H1 (cell line): ENCODE results near the gene DNAJB5. TPM values are rescaled to one million over a fixed set of nuclear protein-coding genes. Genes with fewer than 3 reads are reported as not detected.

Experiments used
- CTCF ChIA-PET: fragments of 300-600 bp; sonication (Branson Sonifier 250); formaldehyde crosslinking; loops from one replicate; lab custom pipeline; 2021; ENCODE audit not compliant: partially characterized antibody; lab: Charles Lee
- POLR2A ChIA-PET: fragments of 300-600 bp; sonication (Branson Sonifier 250); formaldehyde crosslinking; loops from one replicate; lab custom pipeline; 2021; ENCODE audit warnings: inconsistent platforms; ENCODE audit not compliant: partially characterized antibody; lab: Charles Lee
- DNase-seq, 2 experiments: peaks; one replicate each; pipeline versions ENCODE4 v3.0.0 to v3.0.0-alpha.2; 2010 to 2022; ENCODE audit warnings: low spot score in 2 of 2, low read depth in 1 of 2, mixed read lengths in 1 of 2
- FAIRE-seq: peaks from 2 replicates; lab custom pipeline; 2011; peaks lifted over from hg19 to GRCh38; lab: Jason Lieb, UNC
- H2AFZ ChIP-seq: 2 replicates; pipeline ENCODE4 v1.8.1; 2012; ENCODE audit warnings: low read length, inconsistent platforms
- H2AK5ac ChIP-seq: 2 replicates; pipeline ENCODE4 v1.6.1; 2013; ENCODE audit warnings: low read depth, low read length
- H2BK120ac ChIP-seq: replicated peaks from 2 replicates; pipeline ENCODE3; 2013; ENCODE audit warnings: low read depth, low read length, inconsistent platforms
- H2BK12ac ChIP-seq: 2 replicates; pipeline ENCODE4 v1.6.1; 2013; ENCODE audit warnings: low read depth, low read length
- H2BK15ac ChIP-seq: 2 replicates; pipeline ENCODE4 v1.6.1; 2013; ENCODE audit warnings: low read length
- H2BK20ac ChIP-seq: 2 replicates; pipeline ENCODE4 v1.6.1; 2013; ENCODE audit warnings: low read length
- H2BK5ac ChIP-seq: 2 replicates; pipeline ENCODE4 v1.6.1; 2013; ENCODE audit warnings: low read depth, low read length
- H3K14ac ChIP-seq: 2 replicates; pipeline ENCODE4 v1.6.1; 2013; ENCODE audit warnings: inconsistent platforms; ENCODE audit not compliant: insufficient read length
- H3K18ac ChIP-seq: 2 replicates; pipeline ENCODE4 v1.6.1; 2013; ENCODE audit warnings: low read length; ENCODE audit errors: extremely low read depth
- H3K23ac ChIP-seq: 2 replicates; pipeline ENCODE4 v1.6.1; 2013; ENCODE audit warnings: inconsistent platforms; ENCODE audit not compliant: insufficient read length
- H3K23me2 ChIP-seq: 2 replicates; pipeline ENCODE4 v1.6.1; 2013; ENCODE audit warnings: low read depth, low read length
- H3K27ac ChIP-seq: 2 replicates; pipeline ENCODE4 v1.6.1; 2011; ENCODE audit warnings: low read depth, low read length, inconsistent platforms
- H3K27me3 ChIP-seq, 4 experiments: replicated peaks in 1 of 4; 1 replicate in 1 of 4; 2 replicates in 3 of 4; pipeline versions ENCODE4 v1.6.1 to v1.8.1; 2011 to 2013; ENCODE audit warnings: low read length in 3 of 4, mild to moderate bottlenecking in 3 of 4, inconsistent platforms in 2 of 4, mixed read lengths in 2 of 4, moderate library complexity in 1 of 4; ENCODE audit not compliant: control insufficient read depth in 3 of 4, insufficient read depth in 3 of 4; ENCODE audit errors: extremely low read depth in 1 of 4
- H3K36me3 ChIP-seq, 4 experiments: 2 replicates each; pipeline versions ENCODE4 v1.6.1 to v1.8.1; 2011 to 2013; ENCODE audit warnings: mild to moderate bottlenecking in 4 of 4, low read length in 3 of 4, moderate library complexity in 2 of 4, control low read depth in 1 of 4, inconsistent platforms in 1 of 4; ENCODE audit not compliant: insufficient read depth in 4 of 4, control insufficient read depth in 2 of 4
- H3K4ac ChIP-seq: replicated peaks from 2 replicates; pipeline ENCODE3; 2013; ENCODE audit warnings: low read length, low read depth, mixed read lengths, inconsistent platforms; ENCODE audit not compliant: insufficient read length
- H3K4me1 ChIP-seq, 4 experiments: replicated peaks in 1 of 4; 1 replicate in 1 of 4; 2 replicates in 3 of 4; pipeline versions ENCODE4 v1.6.1 to v1.8.1; 2011 to 2013; ENCODE audit warnings: low read length in 3 of 4, inconsistent platforms in 2 of 4, mixed read lengths in 1 of 4; ENCODE audit not compliant: insufficient read depth in 4 of 4, control insufficient read depth in 3 of 4
- H3K4me2 ChIP-seq, 2 experiments: 2 replicates each; pipeline versions ENCODE4 v1.6.1 to v1.8.1; 2011 to 2013; ENCODE audit warnings: low read depth in 2 of 2, low read length in 2 of 2, control low read depth in 1 of 2, inconsistent platforms in 1 of 2, mild to moderate bottlenecking in 1 of 2; ENCODE audit not compliant: insufficient read depth in 1 of 2
- H3K4me3 ChIP-seq, 4 experiments: fragments of 200-600, 300-600 bp in 1 of 4; sonication (generic), shearing (Covaris generic), sonication (Bioruptor Twin) in 1 of 4; 2 replicates each; pipeline versions ENCODE4 v1.5.1 to v1.8.1; 2011 to 2016; ENCODE audit warnings: low read length in 4 of 4, low read depth in 3 of 4, control low read depth in 2 of 4, inconsistent platforms in 2 of 4, mild to moderate bottlenecking in 2 of 4, mixed read lengths in 1 of 4, moderate library complexity in 1 of 4; ENCODE audit not compliant: insufficient read depth in 2 of 4; ENCODE audit errors: extremely low read depth in 1 of 4
- H3K56ac ChIP-seq: replicated peaks from 2 replicates; pipeline ENCODE3; 2013; ENCODE audit warnings: low read depth, mild to moderate bottlenecking, mixed read lengths, low read length, inconsistent platforms; ENCODE audit not compliant: insufficient read length
- H3K79me1 ChIP-seq: 2 replicates; pipeline ENCODE4 v1.6.1; 2013; ENCODE audit warnings: low read depth, low read length, control low read depth
- H3K79me2 ChIP-seq, 2 experiments: 2 replicates each; pipeline versions ENCODE4 v1.6.1 to v1.8.1; 2012 to 2013; ENCODE audit warnings: low read length in 2 of 2, mild to moderate bottlenecking in 2 of 2, inconsistent platforms in 1 of 2; ENCODE audit not compliant: insufficient read depth in 2 of 2, control insufficient read depth in 1 of 2
- H3K9ac ChIP-seq, 4 experiments: replicated peaks in 1 of 4; 1 replicate in 1 of 4; 2 replicates in 3 of 4; pipeline versions ENCODE4 v1.6.1 to v1.8.1; 2011 to 2013; ENCODE audit warnings: low read depth in 3 of 4, low read length in 3 of 4, control low read depth in 2 of 4, mild to moderate bottlenecking in 2 of 4, moderate library complexity in 2 of 4, inconsistent platforms in 1 of 4; ENCODE audit errors: extremely low read depth in 1 of 4
- H3K9me3 ChIP-seq, 2 experiments: 2 replicates each; pipeline versions ENCODE4 v1.6.1 to v1.8.1; 2012 to 2013; ENCODE audit warnings: mild to moderate bottlenecking in 2 of 2, moderate library complexity in 2 of 2, control low read depth in 1 of 2, inconsistent platforms in 1 of 2, low read depth in 1 of 2, low read length in 1 of 2, mixed read lengths in 1 of 2; ENCODE audit not compliant: insufficient read depth in 2 of 2
- H4K20me1 ChIP-seq, 2 experiments: replicated peaks in 1 of 2; 2 replicates each; pipeline versions ENCODE3 to v1.8.1; 2011 to 2013; ENCODE audit warnings: inconsistent platforms in 2 of 2, low read length in 2 of 2, mild to moderate bottlenecking in 1 of 2; ENCODE audit not compliant: insufficient read depth in 2 of 2, control insufficient read depth in 1 of 2
- H4K5ac ChIP-seq: 2 replicates; pipeline ENCODE4 v1.6.1; 2013; ENCODE audit warnings: low read length, low read depth, mixed read lengths, inconsistent platforms; ENCODE audit not compliant: insufficient read length
- H4K8ac ChIP-seq: 2 replicates; pipeline ENCODE4 v1.8.0; 2013; ENCODE audit warnings: mild to moderate bottlenecking, moderate library complexity, low read length, inconsistent platforms; ENCODE audit not compliant: insufficient read depth; ENCODE audit errors: extremely low read depth
- H4K91ac ChIP-seq: replicated peaks from 2 replicates; pipeline ENCODE3; 2013; ENCODE audit warnings: low read length, mixed read lengths, inconsistent platforms; ENCODE audit not compliant: insufficient read length
- CTCF ChIP-seq, 3 experiments: IDR thresholded peaks; 1 replicate in 2 of 3; 2 replicates in 1 of 3; pipeline versions ENCODE4 v1.5.1 to v1.6.1; 2011; ENCODE audit warnings: low read length in 3 of 3, mild to moderate bottlenecking in 3 of 3, inconsistent platforms in 2 of 3, low read depth in 1 of 3, moderate library complexity in 1 of 3; ENCODE audit not compliant: insufficient read depth in 1 of 3; ENCODE audit errors: control extremely low read depth in 1 of 3
- KDM5A ChIP-seq: fragments of 200-600 bp; IDR thresholded peaks from 2 replicates; pipeline ENCODE4 v1.7.1; 2012; ENCODE audit warnings: mild to moderate bottlenecking, low read length, inconsistent platforms, mixed read lengths
- POLR2A ChIP-seq, 2 experiments: IDR thresholded peaks; 1 replicate in 1 of 2; 2 replicates in 1 of 2; pipeline ENCODE4 v1.6.1; 2011; ENCODE audit warnings: low read depth in 2 of 2, low read length in 2 of 2, mild to moderate bottlenecking in 2 of 2; ENCODE audit errors: control extremely low read depth in 1 of 2
- RAD21 ChIP-seq, 2 experiments: IDR thresholded peaks in 1 of 2; conservative IDR thresholded peaks in 1 of 2; 2 replicates each; pipeline ENCODE4 v1.6.1; 2011; ENCODE audit warnings: low read depth in 2 of 2, low read length in 2 of 2, improper control_type of control experiment in 1 of 2, inconsistent platforms in 1 of 2, mild to moderate bottlenecking in 1 of 2, moderate library complexity in 1 of 2
- TAF1 ChIP-seq: IDR thresholded peaks from 2 replicates; pipeline ENCODE4 v1.6.1; 2011; ENCODE audit warnings: mild to moderate bottlenecking, low read depth, low read length
- WGBS, 2 experiments: shearing (Covaris generic) in 1 of 2; methylation state at CpG; one replicate each; pipeline versions ENCODE4 v1.1.6 to v1.1.7; 2013 to 2015; ENCODE audit warnings: low lambda C conversion rate in 2 of 2, mixed read lengths in 2 of 2, inconsistent platforms in 1 of 2, low coverage in 1 of 2, missing lambda C conversion rate in 1 of 2; ENCODE audit not compliant: insufficient replicate concordance in 2 of 2, insufficient coverage in 1 of 2, insufficient read length in 1 of 2; ENCODE audit errors: extremely low coverage in 1 of 2, missing lambda C conversion rate in 1 of 2; 5-methylcytosine and 5-hydroxymethylcytosine counted together
- polyA plus RNA-seq, 7 experiments: library from polyadenylated mRNA; depleted of rRNA in 3 of 7; stranded (reverse) in 5 of 7; unstranded in 2 of 7; fragments of >200 nt in 5 of 7; fragments of 200-250 nt in 2 of 7; gene quantifications; 1 replicate in 5 of 7; 2 replicates in 1 of 7; 4 replicates in 1 of 7; pipeline versions ENCODE4 v1.2.1 to v1.2.3, GENCODE V29; 2011 to 2013; ENCODE audit warnings: missing spikeins in 2 of 7, mixed read lengths in 2 of 7
- total RNA-seq: library from RNA; stranded (reverse); fragmentation: NEBNext Ultra II Directional; extraction: Animal tissue kit (Norgen Biotek cat#: 25700); gene quantifications from 2 replicates; pipeline ENCODE4 v1.2.1, GENCODE V29; 2021
- TF ChIP-seq, protein P1 (sequence below): IDR thresholded peaks from 2 replicates; pipeline ENCODE4 v1.6.1; 2012; ENCODE audit warnings: low read length, inconsistent platforms

Gene DNAJB5
- total and polyA plus RNA-seq, 2 of the 8 experiments (the other 6 are each of a cell fraction or from before 2014, with no cell fraction given): 25.0 to 34.1 TPM

DNA sequence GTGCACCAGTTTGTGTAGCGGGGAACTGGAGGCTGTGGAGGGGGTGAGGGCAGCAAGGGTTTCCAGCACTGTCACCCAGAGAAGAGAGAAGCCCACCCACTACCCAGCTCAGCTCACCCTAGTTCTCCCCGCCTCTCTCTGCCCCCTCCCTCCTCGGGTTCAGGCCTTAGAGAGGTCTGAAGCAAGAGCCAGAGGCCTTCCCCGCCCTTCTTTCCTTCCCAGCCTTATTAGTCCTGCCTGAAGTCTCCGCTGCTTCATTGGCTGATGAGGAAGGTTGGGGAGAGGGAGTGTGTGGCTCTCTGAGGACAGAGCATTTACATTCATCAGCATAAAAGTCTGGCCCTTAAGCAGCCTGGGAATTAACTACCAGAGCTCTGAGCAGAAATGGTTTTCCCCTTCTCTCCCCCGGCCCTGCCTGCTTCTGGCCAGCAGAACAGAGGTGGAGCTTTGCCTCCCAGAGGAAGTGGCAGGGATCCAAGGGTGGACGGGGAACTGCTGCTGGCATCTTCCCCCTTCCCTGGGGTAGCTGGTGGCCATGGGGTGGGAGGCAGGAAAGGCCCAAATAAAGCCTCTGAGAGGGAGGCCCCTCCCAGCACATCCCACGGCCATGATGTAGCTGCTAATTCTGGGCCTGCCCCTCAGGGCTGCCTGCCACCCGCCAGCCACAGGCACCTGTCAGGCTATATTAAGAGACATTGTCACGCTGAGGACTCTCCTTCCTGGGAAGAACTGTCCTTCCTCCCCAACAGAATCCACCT is 4.1 kb downstream of the DNAJB5 start:
- Histone ChIP-seq H3K36me3 (peaks cover 18 to 41% (median 26%) of the 10 kb centered on the region in 4 experiments; a peak in 7 of 8 replicates), H3K14ac (no peak overlapping the region), H3K9me3 (no peaks in the 10 kb centered on the region), H3K18ac (no peak overlapping the region), H3K23ac (no peak overlapping the region), H3K4me2 (peak overlapping the region; percentile 2 to 36; a peak in 3 of 4 replicates), H3K27ac (0 out of 2 replicates have a peak overlapping the region, but pooled peaks have one; percentile 46), H3K23me2 (peaks cover 3% of the 10 kb centered on the region), H4K91ac (no peak overlapping the region), H2AFZ (no peak overlapping the region), H2AK5ac (no peak overlapping the region), H3K4me1 (peaks cover 18 to 36% (median 30%) of the 10 kb centered on the region in 4 experiments), H3K79me1 (peaks cover 6% of the 10 kb centered on the region; the same call in 1 of the 2 replicates), H2BK120ac (no peak overlapping the region), H2BK12ac (no peak overlapping the region), H3K79me2 (peaks cover 0 to 12% of the 10 kb centered on the region in 2 experiments; a peak in 2 of 4 replicates), H2BK20ac (no peak overlapping the region), H4K20me1 (no peaks in the 10 kb centered on the region), H3K9ac (0 out of 7 replicates have a peak overlapping the region, but pooled peaks of 1 of the 4 experiments have one; percentile 16), H4K5ac (no peak overlapping the region), H2BK15ac (no peak overlapping the region), H3K56ac (no peak overlapping the region), H2BK5ac (peak overlapping the region; percentile 36), H3K4ac (no peak overlapping the region), H3K27me3 (no peaks in the 10 kb centered on the region), H3K4me3 (peak overlapping the region in 1 of 4 experiments; percentile 7; a peak in 1 of 8 replicates), H4K8ac (no peak overlapping the region)
- DNase-seq (no peak), FAIRE-seq (no peak)
- ChIA-PET CTCF (interaction anchor here (0.6 to 14.8 kb wide), 36 partner anchors 11 to 479 kb away, joined by 3 to 148 read pairs (median 5); partner anchors contain the start of gene PIGO), POLR2A (interaction anchor here (0.8 to 2.8 kb wide), 13 partner anchors 8 to 94 kb away, joined by 3 to 12 read pairs (median 4); partner anchors contain the start of genes FANCG and VCP)
- 66% methylated on average over 10 of the region's 10 CpGs; no CpG with 5 or more reads in 1 of the 2 experiments for WGBS, 2 experiments
- TF ChIP-seq POLR2A (IDR thresholded peaks at IDR 0.05; ENCODE audit: control extremely low read depth in 1 of 2, low read depth in 2 of 2, low read length in 2 of 2) (peak in 1 of 2 experiments; percentile 37; a peak in 1 of 3 replicates), TAF1 (peak; percentile 36; the same call in 1 of the 2 replicates), CTCF (IDR thresholded peaks at IDR 0.05; ENCODE audit: control extremely low read depth in 1 of 3, insufficient read depth in 1 of 3, low read depth in 1 of 3, low read length in 3 of 3) (no peak), RAD21 (IDR thresholded peaks at IDR 0.05 in 1 of 2, conservative IDR thresholded peaks at IDR 0.05 in 1 of 2; ENCODE audit: low read depth in 2 of 2, low read length in 2 of 2) (no peak), KDM5A (no peak)
- TF ChIP-seq, protein P1, sequence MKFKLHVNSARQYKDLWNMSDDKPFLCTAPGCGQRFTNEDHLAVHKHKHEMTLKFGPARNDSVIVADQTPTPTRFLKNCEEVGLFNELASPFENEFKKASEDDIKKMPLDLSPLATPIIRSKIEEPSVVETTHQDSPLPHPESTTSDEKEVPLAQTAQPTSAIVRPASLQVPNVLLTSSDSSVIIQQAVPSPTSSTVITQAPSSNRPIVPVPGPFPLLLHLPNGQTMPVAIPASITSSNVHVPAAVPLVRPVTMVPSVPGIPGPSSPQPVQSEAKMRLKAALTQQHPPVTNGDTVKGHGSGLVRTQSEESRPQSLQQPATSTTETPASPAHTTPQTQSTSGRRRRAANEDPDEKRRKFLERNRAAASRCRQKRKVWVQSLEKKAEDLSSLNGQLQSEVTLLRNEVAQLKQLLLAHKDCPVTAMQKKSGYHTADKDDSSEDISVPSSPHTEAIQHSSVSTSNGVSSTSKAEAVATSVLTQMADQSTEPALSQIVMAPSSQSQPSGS: no peak
